Measurements from ENCODE around the gene STMP1.

STMP1 gene

DNA sequence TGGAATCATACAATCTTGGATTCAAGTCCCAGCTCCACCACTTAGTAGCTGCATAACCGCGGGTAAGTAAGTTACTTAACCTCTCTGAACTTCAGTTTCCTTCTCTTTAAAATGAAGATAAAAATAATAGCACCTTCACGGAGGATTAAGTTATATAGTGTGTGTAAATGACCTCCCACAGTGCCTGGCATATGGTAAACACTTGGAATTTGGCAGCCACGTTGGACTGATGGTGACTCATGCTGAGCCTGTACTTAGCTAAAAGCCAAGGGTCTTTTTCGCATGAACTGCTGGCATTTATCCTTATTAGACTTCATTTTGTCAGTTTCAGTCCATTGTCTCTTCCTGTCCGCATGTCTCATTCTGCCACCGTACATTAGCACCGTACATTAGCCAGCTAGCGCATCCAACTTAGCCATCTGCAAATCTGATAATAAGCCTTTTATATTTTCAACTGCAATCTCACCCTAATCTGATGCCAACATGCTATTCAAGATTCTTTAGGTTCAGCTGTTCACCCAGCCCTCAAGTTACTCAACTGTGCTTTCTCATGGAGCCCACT, 54.4 kb downstream of the STMP1 start:
- Histone ChIP-seq H3K9me3 (ENCODE audit: low read depth, low read length) (no peaks in the 10 kb centered on the region), H3K4me3 (no peak overlapping the region), H3K9ac (ENCODE audit: insufficient read length) (no peak overlapping the region), H3K36me3 (ENCODE audit: insufficient read depth, low read length) (no peaks in the 10 kb centered on the region), H3K27ac (no peak overlapping the region)
- peak; percentile 22 for DNase-seq (ENCODE audit: low read depth, low spot score)
- TF ChIP-seq FOXP2 (optimal IDR thresholded peaks at IDR 0.05; ENCODE audit: control extremely low read depth, extremely low read length, insufficient read depth) = no peak
- peak; percentile 23; the same call in 1 of the 2 replicates for TF ChIP-seq POLR2AphosphoS5 (IDR thresholded peaks at IDR 0.05; ENCODE audit: borderline replicate concordance, low read depth, low read length)

- TF ChIP-seq FOXP2 (optimal IDR thresholded peaks at IDR 0.05; ENCODE audit: control extremely low read depth, extremely low read length, insufficient read depth) (no peak), POLR2AphosphoS5 (IDR thresholded peaks at IDR 0.05; ENCODE audit: borderline replicate concordance, low read depth, low read length) (no peak), EZH2 (IDR thresholded peaks at IDR 0.05) (no peak)
- Histone ChIP-seq H3K9me3 (ENCODE audit: low read depth, low read length) (no peaks in the 10 kb centered on the region), H3K4me3 (no peak overlapping the region), H3K9ac (ENCODE audit: insufficient read length) (no peak overlapping the region), H3K27ac (no peak overlapping the region), H3K36me3 (ENCODE audit: insufficient read depth, low read length) (no peaks in the 10 kb centered on the region)
- DNase-seq (ENCODE audit: low read depth, low spot score) = no peak
These were observed 55.4 kb downstream of the STMP1 start for GRCh38 chr7:135717693-135718092.

DNA sequence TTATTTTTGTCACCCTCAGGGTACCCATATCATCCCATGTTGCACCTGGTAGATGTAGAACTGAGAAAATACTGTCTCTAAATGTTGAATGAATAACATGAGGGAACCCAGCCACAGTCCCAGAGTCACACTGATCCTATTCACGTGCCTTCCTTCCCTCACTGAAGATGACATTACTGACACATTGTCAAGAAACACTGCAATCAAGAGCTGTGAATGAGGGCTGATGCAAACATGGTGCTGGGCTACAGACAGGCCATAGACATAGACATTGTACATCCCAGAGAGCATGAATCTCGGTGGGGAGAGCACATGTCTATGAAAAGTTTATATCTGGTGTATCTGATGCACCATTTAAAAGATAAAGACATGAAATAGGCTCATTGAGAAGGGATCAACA, 55.9 kb downstream of the STMP1 start:
- TF ChIP-seq EZH2 (IDR thresholded peaks at IDR 0.05) (no peak), FOXP2 (optimal IDR thresholded peaks at IDR 0.05; ENCODE audit: control extremely low read depth, extremely low read length, insufficient read depth) (no peak), POLR2AphosphoS5 (IDR thresholded peaks at IDR 0.05; ENCODE audit: borderline replicate concordance, low read depth, low read length) (no peak)
- Histone ChIP-seq H3K4me3 (no peak overlapping the region), H3K36me3 (ENCODE audit: insufficient read depth, low read length) (no peaks in the 10 kb centered on the region), H3K27ac (no peak overlapping the region), H3K9me3 (ENCODE audit: low read depth, low read length) (no peaks in the 10 kb centered on the region), H3K9ac (ENCODE audit: insufficient read length) (no peak overlapping the region)
- DNase-seq (ENCODE audit: low read depth, low spot score) = no peak

DNA sequence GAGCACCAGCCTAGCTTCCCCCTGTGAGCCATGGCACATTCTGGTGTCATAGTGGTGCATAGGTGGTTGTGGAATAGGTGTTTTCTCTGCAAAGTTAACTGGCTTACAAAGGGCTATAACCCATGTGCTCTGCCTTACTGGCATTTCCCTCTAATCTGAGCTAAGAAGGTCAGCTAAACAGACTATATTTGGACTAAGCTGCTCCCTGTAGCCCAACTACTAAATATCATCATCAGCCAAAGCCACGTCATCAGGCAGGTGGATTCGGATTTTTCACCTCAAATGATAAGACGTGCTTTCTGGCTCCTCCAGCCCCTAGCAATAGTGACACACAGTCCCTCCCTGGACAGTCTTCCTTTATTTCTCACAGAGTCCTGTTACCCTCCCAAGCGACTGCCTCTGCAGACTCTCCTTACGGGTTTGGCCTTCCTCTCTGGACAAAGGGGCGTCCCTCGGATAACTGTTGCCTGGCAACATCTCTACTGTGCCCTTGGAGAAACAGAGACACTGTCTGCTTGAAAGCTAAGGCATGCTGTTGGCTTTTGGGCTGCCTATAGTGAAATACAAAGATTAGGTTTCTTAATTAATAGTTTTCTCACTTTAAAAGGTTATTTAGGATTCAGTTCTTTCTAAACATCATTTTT, 56.6 kb downstream of the STMP1 start:
- Histone ChIP-seq H3K9ac (ENCODE audit: insufficient read length) (no peak overlapping the region), H3K27ac (no peak overlapping the region), H3K4me3 (no peak overlapping the region), H3K36me3 (ENCODE audit: insufficient read depth, low read length) (no peaks in the 10 kb centered on the region), H3K9me3 (ENCODE audit: low read depth, low read length) (no peaks in the 10 kb centered on the region)
- TF ChIP-seq POLR2AphosphoS5 (IDR thresholded peaks at IDR 0.05; ENCODE audit: borderline replicate concordance, low read depth, low read length) (no peak), FOXP2 (optimal IDR thresholded peaks at IDR 0.05; ENCODE audit: control extremely low read depth, extremely low read length, insufficient read depth) (no peak), EZH2 (IDR thresholded peaks at IDR 0.05) (no peak)
- no peak for DNase-seq (ENCODE audit: low read depth, low spot score)

DNA sequence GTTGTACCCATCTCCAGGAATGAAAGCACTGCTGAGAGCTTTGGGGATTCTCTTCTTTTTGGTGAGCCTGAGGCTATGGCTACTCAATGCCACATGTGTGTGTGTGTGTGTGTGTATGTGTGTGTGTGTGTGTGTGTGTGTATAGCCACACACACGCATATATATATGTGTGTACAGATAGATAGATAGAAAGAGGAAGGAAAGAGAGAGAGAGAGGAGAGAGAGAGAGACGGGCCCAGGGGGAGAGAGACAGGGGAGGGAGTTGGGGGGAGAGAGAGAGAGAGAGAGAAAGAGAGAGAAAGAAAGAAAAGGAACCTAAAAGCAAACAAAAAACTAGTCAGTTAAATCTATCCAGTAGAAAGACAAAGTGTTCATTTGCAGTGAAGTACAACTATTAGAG, 57.4 kb downstream of the STMP1 start:
- no peaks in the 10 kb centered on the region for H3K36me3 ChIP-seq (ENCODE audit: insufficient read depth, low read length)
- H3K4me3 ChIP-seq = no peak overlapping the region
- no peak overlapping the region for H3K9ac ChIP-seq (ENCODE audit: insufficient read length)
- no peaks in the 10 kb centered on the region for H3K9me3 ChIP-seq (ENCODE audit: low read depth, low read length)
- H3K27ac ChIP-seq = no peak overlapping the region
- no peak for DNase-seq (ENCODE audit: low read depth, low spot score)
- TF ChIP-seq FOXP2 (optimal IDR thresholded peaks at IDR 0.05; ENCODE audit: control extremely low read depth, extremely low read length, insufficient read depth) = no peak
- no peak for TF ChIP-seq POLR2AphosphoS5 (IDR thresholded peaks at IDR 0.05; ENCODE audit: borderline replicate concordance, low read depth, low read length)
- TF ChIP-seq EZH2 (IDR thresholded peaks at IDR 0.05) = no peak

- no peaks in the 10 kb centered on the region for H3K9me3 ChIP-seq (ENCODE audit: low read depth, low read length)
- no peak overlapping the region for H3K4me3 ChIP-seq
- DNase-seq (ENCODE audit: low read depth, low spot score) = no peak
- no peak for TF ChIP-seq FOXP2 (optimal IDR thresholded peaks at IDR 0.05; ENCODE audit: control extremely low read depth, extremely low read length, insufficient read depth)
- TF ChIP-seq POLR2AphosphoS5 (IDR thresholded peaks at IDR 0.05; ENCODE audit: borderline replicate concordance, low read depth, low read length) = no peak
- TF ChIP-seq EZH2 (IDR thresholded peaks at IDR 0.05) = no peak
- no peak overlapping the region for H3K27ac ChIP-seq
- no peak overlapping the region for H3K9ac ChIP-seq (ENCODE audit: insufficient read length)
- H3K36me3 ChIP-seq (ENCODE audit: insufficient read depth, low read length) = no peaks in the 10 kb centered on the region
These were observed 59.0 kb downstream of the STMP1 start for GRCh38 chr7:135721198-135721820.

DNA sequence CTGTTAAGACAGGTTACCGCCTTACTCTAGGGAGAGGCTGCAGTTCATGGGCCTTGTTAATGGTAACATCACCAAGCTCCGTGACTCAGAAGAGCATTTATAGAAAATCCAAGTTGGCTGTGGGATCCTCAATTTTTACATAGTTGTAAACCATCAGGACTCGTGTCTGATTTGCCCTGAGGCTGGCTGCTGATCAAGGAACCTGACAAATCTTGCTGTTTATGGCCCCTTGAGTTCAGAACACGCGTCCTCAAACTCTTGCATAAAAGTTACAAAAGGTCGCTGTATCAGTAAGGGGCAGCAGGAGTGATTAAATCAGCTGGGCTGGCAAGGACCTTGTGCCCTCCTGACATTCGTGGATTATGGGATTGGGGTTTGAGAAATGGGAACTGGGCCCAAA, 61.1 kb downstream of the STMP1 start:
- TF ChIP-seq FOXP2 (optimal IDR thresholded peaks at IDR 0.05; ENCODE audit: control extremely low read depth, extremely low read length, insufficient read depth) = no peak
- TF ChIP-seq POLR2AphosphoS5 (IDR thresholded peaks at IDR 0.05; ENCODE audit: borderline replicate concordance, low read depth, low read length) = no peak
- TF ChIP-seq EZH2 (IDR thresholded peaks at IDR 0.05) = no peak
- no peak for DNase-seq (ENCODE audit: low read depth, low spot score)
- no peaks in the 10 kb centered on the region for H3K36me3 ChIP-seq (ENCODE audit: insufficient read depth, low read length)
- no peaks in the 10 kb centered on the region for H3K9me3 ChIP-seq (ENCODE audit: low read depth, low read length)
- no peak overlapping the region for H3K27ac ChIP-seq
- H3K4me3 ChIP-seq = no peak overlapping the region
- no peak overlapping the region for H3K9ac ChIP-seq (ENCODE audit: insufficient read length)
